Type B pancreatic cell (in vitro differentiated cells): ENCODE results near the gene POC1A. TPM values are rescaled to one million over a fixed set of nuclear protein-coding genes. Genes with fewer than 3 reads are reported as not detected.
"Not testable (repeated sequence)": the region's sequence is repeated elsewhere in the genome, so short reads cannot be mapped to it uniquely, and the experiment has no call there.

Experiments
- DNase-seq: peaks from one replicate; pipeline ENCODE4 v3.0.0; 2021; ENCODE audit warnings: mixed read lengths; ENCODE audit not compliant: unreplicated experiment; ENCODE audit errors: extremely low spot score
- H3K27ac Mint-ChIP-seq: 2 replicates; pipeline ENCODE4 v1.8.0; 2021; ENCODE audit warnings: mild to moderate bottlenecking, mixed read lengths
- H3K27me3 Mint-ChIP-seq: 2 replicates; pipeline ENCODE4 v1.8.0; 2021; ENCODE audit warnings: mixed read lengths
- H3K36me3 Mint-ChIP-seq: 2 replicates; pipeline ENCODE4 v1.8.0; 2021; ENCODE audit warnings: mixed read lengths
- H3K4me1 Mint-ChIP-seq: one replicate; pipeline ENCODE4 v1.8.0; 2021; ENCODE audit warnings: mixed read lengths; ENCODE audit not compliant: unreplicated experiment
- H3K4me3 Mint-ChIP-seq: 2 replicates; pipeline ENCODE4 v1.8.0; 2021; ENCODE audit warnings: mild to moderate bottlenecking, mixed read lengths
- H3K9me3 Mint-ChIP-seq: 2 replicates; pipeline ENCODE4 v1.8.0; 2021; ENCODE audit warnings: mixed read lengths
- total RNA-seq: library from RNA; stranded (reverse); gene quantifications from 2 replicates; pipeline ENCODE4 v1.2.1, GENCODE V29; 2021; ENCODE audit warnings: low replicate concordance
- TF ChIP-seq, protein P1 (sequence below): fragments of 200-600 bp; sonication (generic); conservative IDR thresholded peaks from 2 replicates; pipeline ENCODE4 v1.5.0; 2021; ENCODE audit warnings: antibody characterized with exemption, mild to moderate bottlenecking

POC1A gene
- total RNA-seq, 1 donor from 2014 or later = 19.1 TPM

DNA sequence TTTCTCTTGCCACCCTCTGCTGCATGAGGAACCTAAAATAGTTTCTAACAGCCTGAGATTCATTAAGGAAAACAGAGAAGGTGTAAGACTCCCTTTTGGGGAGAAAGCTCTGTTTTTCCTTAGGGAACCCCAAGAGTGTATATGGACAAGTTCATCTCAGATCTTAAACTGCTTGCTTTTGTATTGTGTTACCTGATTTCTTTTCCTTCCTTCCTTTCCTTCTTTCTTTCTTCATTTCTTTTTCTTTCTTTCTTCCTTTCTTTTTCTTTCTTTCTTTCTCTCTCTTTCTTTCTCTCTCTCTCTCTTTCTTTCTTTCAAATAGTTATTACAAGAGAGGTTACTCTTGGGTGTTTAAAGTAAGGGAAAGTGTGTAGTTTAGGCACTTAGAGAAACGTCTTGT lies 5.3 kb upstream of the POC1A start:
- Mint-ChIP-seq H3K27ac (no peak overlapping the region), H3K9me3 (no peaks in the 10 kb centered on the region), H3K36me3 (no peaks in the 10 kb centered on the region), H3K4me3 (no peak overlapping the region), H3K27me3 (peaks cover 5% of the 10 kb centered on the region), H3K4me1 (peaks cover 5% of the 10 kb centered on the region)
- DNase-seq = no peak
- TF ChIP-seq, protein P1, sequence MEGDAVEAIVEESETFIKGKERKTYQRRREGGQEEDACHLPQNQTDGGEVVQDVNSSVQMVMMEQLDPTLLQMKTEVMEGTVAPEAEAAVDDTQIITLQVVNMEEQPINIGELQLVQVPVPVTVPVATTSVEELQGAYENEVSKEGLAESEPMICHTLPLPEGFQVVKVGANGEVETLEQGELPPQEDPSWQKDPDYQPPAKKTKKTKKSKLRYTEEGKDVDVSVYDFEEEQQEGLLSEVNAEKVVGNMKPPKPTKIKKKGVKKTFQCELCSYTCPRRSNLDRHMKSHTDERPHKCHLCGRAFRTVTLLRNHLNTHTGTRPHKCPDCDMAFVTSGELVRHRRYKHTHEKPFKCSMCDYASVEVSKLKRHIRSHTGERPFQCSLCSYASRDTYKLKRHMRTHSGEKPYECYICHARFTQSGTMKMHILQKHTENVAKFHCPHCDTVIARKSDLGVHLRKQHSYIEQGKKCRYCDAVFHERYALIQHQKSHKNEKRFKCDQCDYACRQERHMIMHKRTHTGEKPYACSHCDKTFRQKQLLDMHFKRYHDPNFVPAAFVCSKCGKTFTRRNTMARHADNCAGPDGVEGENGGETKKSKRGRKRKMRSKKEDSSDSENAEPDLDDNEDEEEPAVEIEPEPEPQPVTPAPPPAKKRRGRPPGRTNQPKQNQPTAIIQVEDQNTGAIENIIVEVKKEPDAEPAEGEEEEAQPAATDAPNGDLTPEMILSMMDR = no peak

DNA sequence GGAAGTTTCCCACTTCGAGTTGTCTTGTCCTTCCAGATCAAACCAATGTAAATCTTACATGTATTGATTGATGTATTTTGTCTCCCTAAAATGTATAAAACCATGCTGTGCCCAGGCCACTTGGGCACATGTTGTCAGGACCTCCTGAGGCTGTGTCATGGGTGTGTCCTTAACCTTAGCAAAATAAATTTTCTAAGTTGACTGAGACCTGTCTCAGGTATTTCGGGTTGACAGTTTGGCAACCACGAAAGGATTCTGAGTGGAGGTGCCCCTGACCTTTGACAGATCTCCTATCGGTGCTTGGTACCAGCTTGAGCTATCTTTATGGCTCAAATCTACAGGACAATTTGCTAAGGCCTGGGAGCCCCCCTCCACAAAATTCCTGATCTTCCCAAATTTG lies 1.7 kb upstream of the POC1A start:
- peak overlapping the region; percentile 72 for H3K4me3 Mint-ChIP-seq
- H3K36me3 Mint-ChIP-seq = no peaks in the 10 kb centered on the region
- H3K27me3 Mint-ChIP-seq = peaks cover 5% of the 10 kb centered on the region
- H3K27ac Mint-ChIP-seq = no peak overlapping the region
- no peaks in the 10 kb centered on the region for H3K9me3 Mint-ChIP-seq
- TF ChIP-seq, protein P1 = no peak
- no peak for DNase-seq
- peaks cover 8% of the 10 kb centered on the region for H3K4me1 Mint-ChIP-seq

DNA sequence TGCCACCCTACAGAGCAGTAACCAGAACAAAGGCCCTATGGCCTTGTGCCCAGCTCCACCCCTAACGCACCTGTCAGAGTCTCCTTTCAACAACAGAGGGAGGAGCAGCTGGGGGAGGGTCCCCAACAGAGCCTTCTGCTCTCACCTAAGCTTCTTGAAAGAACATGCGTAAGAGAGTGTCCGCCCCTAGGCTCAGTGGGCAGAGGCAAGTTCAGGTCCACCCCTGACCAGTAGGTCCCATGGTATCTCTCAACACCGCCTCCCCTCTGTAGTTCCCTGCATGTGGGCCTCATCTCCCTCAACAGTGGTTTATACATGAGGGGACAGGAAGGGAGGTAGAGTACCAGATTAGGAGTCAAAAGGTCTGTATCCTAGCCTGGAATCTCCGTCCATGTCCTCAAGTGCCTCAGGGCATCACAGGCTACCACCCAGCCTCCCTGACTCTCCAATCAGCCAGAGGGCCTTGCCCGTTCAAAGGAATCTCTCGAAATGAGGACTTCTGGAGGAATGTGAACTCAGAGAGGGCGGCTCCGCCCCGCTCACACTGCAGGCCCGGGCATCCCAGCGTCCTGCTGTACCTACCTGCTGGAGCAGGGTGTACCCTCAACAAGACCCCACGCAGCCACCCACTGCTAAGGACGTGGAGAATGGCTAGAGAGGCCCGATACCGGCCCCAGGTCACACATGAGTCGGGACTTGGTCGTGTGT lies 680 bp downstream of the POC1A start:
- Mint-ChIP-seq H3K4me1 (peaks cover 8% of the 10 kb centered on the region), H3K4me3 (peak overlapping the region; percentile 93), H3K27me3 (no peaks in the 10 kb centered on the region), H3K27ac (peak overlapping the region; percentile 98), H3K36me3 (no peaks in the 10 kb centered on the region), H3K9me3 (no peaks in the 10 kb centered on the region)
- TF ChIP-seq, protein P1 = no peak
- no peak for DNase-seq

DNA sequence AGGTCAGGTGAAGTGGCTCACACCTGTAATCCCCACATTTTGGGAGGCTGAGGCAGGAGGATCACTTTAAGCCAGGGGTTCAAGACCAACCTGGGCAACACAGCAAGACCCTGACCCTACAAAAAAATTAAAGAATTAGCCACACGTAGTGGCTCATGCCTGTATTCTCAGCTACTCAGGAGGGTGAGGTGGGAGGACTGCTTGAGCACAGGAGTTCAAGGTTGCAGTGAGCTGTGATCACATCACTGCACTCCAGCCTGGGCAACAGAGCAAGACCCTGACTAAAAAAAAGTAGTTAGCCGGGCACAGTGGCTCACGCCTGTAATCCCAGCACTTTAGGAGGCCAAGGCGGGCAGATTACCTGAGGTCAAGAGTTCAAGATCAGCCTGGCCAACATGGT lies 2.2 kb downstream of the POC1A start:
- H3K9me3 Mint-ChIP-seq, H3K27ac Mint-ChIP-seq, H3K4me1 Mint-ChIP-seq, H3K36me3 Mint-ChIP-seq, H3K27me3 Mint-ChIP-seq, DNase-seq, H3K4me3 Mint-ChIP-seq: not testable (repeated sequence)

DNA sequence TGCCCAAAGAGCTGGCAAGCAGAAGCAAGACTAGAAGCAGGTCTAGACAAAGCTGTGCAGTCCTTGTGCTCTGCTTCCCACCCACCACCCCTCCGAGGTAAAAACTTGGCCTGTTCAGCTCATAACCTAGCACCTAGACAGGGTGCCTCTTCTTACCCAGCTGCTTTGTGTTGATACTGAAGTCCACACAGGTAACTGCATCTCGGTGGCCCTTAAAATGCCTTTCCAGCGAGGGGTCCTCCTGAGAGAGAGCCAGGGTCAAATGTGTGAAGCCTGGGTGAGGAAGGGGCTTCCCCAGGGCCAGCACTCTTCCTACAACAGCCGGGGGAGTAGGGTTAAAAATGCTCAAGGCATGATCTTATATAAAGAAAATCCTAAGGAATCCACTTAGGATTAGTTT lies 3.4 kb downstream of the POC1A start:
- DNase-seq = no peak
- H3K4me3 Mint-ChIP-seq = no peak overlapping the region
- no peaks in the 10 kb centered on the region for H3K27me3 Mint-ChIP-seq
- TF ChIP-seq, protein P1 = no peak
- H3K36me3 Mint-ChIP-seq = no peaks in the 10 kb centered on the region
- H3K4me1 Mint-ChIP-seq = peaks cover 8% of the 10 kb centered on the region
- H3K9me3 Mint-ChIP-seq = no peaks in the 10 kb centered on the region
- no peak overlapping the region for H3K27ac Mint-ChIP-seq

DNA sequence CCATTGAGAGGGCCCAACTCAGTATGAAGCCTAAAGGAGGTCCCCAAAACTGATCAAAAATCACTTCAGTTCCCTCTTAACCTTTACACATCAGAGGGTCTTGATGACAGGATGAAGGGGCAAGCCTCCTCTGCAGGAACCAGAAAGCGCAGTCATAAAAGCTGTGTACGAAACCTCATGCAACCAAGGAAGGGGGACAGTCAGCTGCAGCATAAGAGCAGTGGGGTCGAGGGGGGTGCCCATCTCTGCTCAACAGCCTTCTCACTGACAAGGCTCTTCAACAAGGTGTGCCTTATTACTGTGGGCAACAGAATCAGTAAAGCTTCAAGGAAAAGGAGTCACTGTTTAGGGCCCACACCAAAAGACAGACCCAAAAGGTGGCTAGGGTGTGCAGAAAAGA lies 3.9 kb downstream of the POC1A start:
- Mint-ChIP-seq H3K4me3 (no peak overlapping the region), H3K27me3 (no peaks in the 10 kb centered on the region), H3K9me3 (no peaks in the 10 kb centered on the region), H3K27ac (no peak overlapping the region), H3K36me3 (no peaks in the 10 kb centered on the region), H3K4me1 (peaks cover 8% of the 10 kb centered on the region)
- TF ChIP-seq, protein P1 = no peak
- no peak for DNase-seq
